ENCODE results near the gene PCCA. TPM values are rescaled to one million over a fixed set of nuclear protein-coding genes. Genes with fewer than 3 reads are reported as not detected.

PCCA gene
- total and polyA plus RNA-seq, 2 of the 13 experiments (the other 11 are each of a cell fraction or from before 2014, with no cell fraction given) = 15.0 to 32.2 TPM

DNA sequence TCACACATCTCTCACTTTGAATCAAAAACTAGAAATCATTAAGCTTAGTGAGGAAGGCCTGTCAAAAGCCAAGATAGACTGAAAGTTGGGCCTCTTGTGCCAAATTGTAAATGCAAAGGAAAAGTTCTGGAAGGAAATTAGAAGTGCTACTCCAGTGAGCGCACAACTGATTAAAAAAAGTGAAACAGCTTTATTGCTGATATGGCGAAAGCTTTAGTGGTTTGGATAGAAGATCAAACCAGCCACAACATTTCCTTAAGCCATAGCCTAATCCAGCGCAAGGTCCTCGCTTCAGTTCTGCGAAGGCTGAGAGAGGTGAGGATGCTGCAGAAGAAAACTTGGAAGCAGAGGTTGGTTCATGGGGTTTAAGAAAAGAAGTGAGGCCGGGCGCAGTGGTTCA, 7.6 kb downstream of the PCCA start:
- WGBS (ENCODE audit: low lambda C conversion rate) = 98% methylated on average over 7 of the region's 7 CpGs
- no peak for FAIRE-seq
- no peak for ATAC-seq
- TF ChIP-seq PRPF4 (IDR thresholded peaks at IDR 0.05; ENCODE audit: low read depth, low read length, poor library complexity, severe bottlenecking) = no peak
- TF ChIP-seq ZFY (CRISPR knock-in tag; IDR thresholded peaks at IDR 0.05) = no peak
- no peak for TF ChIP-seq U2AF1 (optimal IDR thresholded peaks at IDR 0.05; ENCODE audit: low read depth, low read length)
- no peak for TF ChIP-seq PHF8 (CRISPR knock-in tag; IDR thresholded peaks at IDR 0.05)
- TF ChIP-seq MAFK (conservative IDR thresholded peaks at IDR 0.05 in 1 of 2, IDR thresholded peaks at IDR 0.05 in 1 of 2; ENCODE audit: low read length in 2 of 2) = peak; percentile 47 to 72
- TF ChIP-seq, protein P1, sequence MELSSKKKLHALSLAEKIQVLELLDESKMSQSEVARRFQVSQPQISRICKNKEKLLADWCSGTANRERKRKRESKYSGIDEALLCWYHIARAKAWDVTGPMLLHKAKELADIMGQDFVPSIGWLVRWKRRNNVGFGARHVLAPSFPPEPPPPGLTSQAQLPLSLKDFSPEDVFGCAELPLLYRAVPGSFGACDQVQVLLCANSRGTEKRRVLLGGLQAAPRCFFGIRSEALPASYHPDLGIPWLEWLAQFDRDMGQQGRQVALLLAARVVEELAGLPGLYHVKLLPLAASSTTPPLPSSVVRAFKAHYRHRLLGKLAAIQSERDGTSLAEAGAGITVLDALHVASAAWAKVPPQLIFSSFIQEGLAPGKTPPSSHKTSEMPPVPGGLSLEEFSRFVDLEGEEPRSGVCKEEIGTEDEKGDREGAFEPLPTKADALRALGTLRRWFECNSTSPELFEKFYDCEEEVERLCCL (CRISPR knock-in tag; IDR thresholded peaks at IDR 0.05; ENCODE audit: borderline replicate concordance) = no peak
- TF ChIP-seq, protein P2, sequence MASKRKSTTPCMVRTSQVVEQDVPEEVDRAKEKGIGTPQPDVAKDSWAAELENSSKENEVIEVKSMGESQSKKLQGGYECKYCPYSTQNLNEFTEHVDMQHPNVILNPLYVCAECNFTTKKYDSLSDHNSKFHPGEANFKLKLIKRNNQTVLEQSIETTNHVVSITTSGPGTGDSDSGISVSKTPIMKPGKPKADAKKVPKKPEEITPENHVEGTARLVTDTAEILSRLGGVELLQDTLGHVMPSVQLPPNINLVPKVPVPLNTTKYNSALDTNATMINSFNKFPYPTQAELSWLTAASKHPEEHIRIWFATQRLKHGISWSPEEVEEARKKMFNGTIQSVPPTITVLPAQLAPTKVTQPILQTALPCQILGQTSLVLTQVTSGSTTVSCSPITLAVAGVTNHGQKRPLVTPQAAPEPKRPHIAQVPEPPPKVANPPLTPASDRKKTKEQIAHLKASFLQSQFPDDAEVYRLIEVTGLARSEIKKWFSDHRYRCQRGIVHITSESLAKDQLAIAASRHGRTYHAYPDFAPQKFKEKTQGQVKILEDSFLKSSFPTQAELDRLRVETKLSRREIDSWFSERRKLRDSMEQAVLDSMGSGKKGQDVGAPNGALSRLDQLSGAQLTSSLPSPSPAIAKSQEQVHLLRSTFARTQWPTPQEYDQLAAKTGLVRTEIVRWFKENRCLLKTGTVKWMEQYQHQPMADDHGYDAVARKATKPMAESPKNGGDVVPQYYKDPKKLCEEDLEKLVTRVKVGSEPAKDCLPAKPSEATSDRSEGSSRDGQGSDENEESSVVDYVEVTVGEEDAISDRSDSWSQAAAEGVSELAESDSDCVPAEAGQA (IDR thresholded peaks at IDR 0.05; ENCODE audit: low read depth) = no peak
- TF ChIP-seq, protein P2 (CRISPR knock-in tag; IDR thresholded peaks at IDR 0.05; ENCODE audit: borderline replicate concordance) = no peak
- TF ChIP-seq TEAD3 (CRISPR knock-in tag; optimal IDR thresholded peaks at IDR 0.05; ENCODE audit: borderline replicate concordance) = no peak
- TF ChIP-seq, protein P3, sequence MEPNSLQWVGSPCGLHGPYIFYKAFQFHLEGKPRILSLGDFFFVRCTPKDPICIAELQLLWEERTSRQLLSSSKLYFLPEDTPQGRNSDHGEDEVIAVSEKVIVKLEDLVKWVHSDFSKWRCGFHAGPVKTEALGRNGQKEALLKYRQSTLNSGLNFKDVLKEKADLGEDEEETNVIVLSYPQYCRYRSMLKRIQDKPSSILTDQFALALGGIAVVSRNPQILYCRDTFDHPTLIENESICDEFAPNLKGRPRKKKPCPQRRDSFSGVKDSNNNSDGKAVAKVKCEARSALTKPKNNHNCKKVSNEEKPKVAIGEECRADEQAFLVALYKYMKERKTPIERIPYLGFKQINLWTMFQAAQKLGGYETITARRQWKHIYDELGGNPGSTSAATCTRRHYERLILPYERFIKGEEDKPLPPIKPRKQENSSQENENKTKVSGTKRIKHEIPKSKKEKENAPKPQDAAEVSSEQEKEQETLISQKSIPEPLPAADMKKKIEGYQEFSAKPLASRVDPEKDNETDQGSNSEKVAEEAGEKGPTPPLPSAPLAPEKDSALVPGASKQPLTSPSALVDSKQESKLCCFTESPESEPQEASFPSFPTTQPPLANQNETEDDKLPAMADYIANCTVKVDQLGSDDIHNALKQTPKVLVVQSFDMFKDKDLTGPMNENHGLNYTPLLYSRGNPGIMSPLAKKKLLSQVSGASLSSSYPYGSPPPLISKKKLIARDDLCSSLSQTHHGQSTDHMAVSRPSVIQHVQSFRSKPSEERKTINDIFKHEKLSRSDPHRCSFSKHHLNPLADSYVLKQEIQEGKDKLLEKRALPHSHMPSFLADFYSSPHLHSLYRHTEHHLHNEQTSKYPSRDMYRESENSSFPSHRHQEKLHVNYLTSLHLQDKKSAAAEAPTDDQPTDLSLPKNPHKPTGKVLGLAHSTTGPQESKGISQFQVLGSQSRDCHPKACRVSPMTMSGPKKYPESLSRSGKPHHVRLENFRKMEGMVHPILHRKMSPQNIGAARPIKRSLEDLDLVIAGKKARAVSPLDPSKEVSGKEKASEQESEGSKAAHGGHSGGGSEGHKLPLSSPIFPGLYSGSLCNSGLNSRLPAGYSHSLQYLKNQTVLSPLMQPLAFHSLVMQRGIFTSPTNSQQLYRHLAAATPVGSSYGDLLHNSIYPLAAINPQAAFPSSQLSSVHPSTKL (CRISPR knock-in tag; IDR thresholded peaks at IDR 0.05) = no peak

More for the DNA sequence above, 7.6 kb downstream of the PCCA start:
- no TSS peak for BruUV-seq (replicated peaks)
- ChIA-PET CTCF (ENCODE audit: low intra/inter-chr PET ratio, low total read pairs) (no interaction called here), POLR2A (no interaction called here)
- Histone ChIP-seq H3K79me2 (ENCODE audit: insufficient read depth, low read length) (peaks cover 69% of the 10 kb centered on the region), H3K27me3 (ENCODE audit: control insufficient read depth in 1 of 2, insufficient read depth in 2 of 2, low read length in 2 of 2) (no peaks in the 10 kb centered on the region), H3K36me3 (replicated peaks in 1 of 2; ENCODE audit: control insufficient read depth in 1 of 2, insufficient read depth in 2 of 2, low read length in 2 of 2) (no peaks in the 10 kb centered on the region), H3K9ac (ENCODE audit: insufficient read depth, low read depth, low read length) (no peak overlapping the region), H3K4me1 (ENCODE audit: insufficient read depth, low read length) (peaks cover 48% of the 10 kb centered on the region), H4K20me1 (ENCODE audit: insufficient read depth, low read length) (no peaks in the 10 kb centered on the region), H3K4me2 (ENCODE audit: low read depth, low read length) (no peak overlapping the region), H3K4me3 (replicated peaks in 1 of 3; ENCODE audit: insufficient read depth in 1 of 3, low read depth in 2 of 3, low read length in 3 of 3) (no peak overlapping the region), H2AFZ (ENCODE audit: low read length) (no peak overlapping the region), H3K9me3 (ENCODE audit: low read length) (no peaks in the 10 kb centered on the region), H3K27ac (ENCODE audit: extremely low read length, insufficient read depth, low read length) (no peak overlapping the region)
- in situ Hi-C loops (cut with HindIII; ENCODE audit: extremely low pct_ligation_motif_present, low pct_unique_long_range_greater_than_20kb) (no loop called here), intact Hi-C loops (cut with micrococcal nuclease; ENCODE audit: unreplicated experiment) (no loop called here)
- DNase-seq (ENCODE audit: low spot score) = no peak
